Amygdala (tissue), 56 donors: Measurements from ENCODE around the gene URI1.
A peak's percentile ranks its signal among the peaks of the same experiment; 100 is the strongest.

Source experiments
- DNase-seq, 56 donors: peaks; one replicate each; lab custom pipeline; 2025; lab: John Stamatoyannopoulos, UW

URI1 gene

DNA sequence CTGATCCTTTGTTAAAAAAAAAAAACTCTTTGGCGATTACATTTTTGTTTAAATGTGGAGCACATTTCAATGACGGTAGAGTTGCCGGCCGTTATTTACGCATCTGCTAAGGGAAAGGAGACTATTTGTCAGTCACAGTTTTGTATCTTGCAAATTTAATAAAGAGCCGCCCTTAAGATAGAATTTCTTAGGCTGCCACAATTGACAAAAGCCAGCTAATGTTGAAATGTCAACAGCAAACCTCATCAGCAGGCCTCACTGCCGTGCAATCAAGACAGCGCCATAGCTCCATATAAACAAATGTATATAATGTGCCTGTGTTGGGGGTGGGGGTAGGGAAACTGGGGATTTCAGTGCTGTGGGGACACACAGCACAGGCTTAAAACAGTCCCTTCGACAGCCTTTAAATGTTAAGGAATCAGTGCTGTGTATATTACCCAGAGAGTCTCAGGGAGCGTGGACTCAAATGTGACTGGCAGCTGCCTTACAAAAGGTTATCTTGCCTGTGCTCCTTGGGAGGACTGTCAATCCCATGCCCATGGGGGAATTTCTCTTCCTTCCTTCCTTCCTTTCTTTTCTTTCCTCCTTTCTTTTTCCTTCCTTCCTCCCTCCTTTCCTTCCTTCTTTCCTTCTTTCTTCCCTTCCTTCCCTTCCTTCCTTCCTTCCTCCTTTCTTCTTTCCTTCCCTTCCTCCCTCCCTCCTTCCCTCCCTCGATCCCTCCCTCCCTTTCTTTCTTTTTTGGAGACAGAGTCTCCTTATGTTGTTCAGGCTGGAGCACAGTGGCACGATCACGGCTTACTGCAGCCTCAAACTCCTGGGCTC lies 108.0 kb downstream of the URI1 start:
- DNase-seq: no peak

DNA sequence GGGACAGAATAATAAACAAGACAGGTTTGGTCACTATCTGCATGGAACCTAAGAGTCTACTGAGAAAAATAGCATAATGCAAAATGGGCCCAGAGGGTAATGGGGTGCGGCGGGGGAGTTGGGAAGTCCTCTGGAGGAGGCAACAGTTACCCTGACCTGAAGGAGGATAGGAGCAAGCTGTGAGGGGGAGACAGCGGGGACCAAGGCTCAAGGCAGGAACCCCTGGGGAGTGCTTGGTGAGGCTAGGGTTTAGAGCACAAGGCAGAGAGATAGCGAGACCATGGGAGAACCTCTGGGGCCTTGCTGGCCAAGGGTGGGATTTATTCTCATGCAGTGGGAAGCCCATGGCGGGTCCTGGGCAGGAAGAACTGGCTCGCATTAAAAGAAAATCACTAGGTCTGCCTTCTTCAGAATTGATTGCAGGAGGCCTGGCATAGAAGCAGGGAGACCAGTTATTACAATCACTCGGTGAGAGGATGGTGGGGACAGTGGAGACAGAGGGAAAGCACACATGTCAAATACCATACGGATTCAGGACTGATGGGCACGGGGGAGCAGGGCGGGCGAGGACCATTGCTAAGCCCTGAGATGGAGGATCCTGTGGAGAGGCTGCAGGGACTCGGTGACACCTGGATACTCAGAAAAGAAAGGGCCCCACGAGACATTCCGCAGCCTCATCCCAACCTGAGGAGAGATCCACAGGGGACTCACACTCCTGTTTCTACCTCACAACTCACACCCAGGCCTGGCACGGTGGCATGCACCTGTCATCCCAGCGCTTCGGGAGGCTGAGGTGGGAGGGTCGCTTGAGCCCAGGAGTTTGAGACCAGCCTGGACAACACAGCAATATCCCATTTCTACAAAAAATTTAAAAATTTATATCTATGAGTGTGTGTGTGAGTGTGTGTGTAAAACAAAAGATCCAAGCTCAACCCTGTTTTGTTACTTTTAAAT lies 110.4 kb downstream of the URI1 start:
- DNase-seq: no peak

DNA sequence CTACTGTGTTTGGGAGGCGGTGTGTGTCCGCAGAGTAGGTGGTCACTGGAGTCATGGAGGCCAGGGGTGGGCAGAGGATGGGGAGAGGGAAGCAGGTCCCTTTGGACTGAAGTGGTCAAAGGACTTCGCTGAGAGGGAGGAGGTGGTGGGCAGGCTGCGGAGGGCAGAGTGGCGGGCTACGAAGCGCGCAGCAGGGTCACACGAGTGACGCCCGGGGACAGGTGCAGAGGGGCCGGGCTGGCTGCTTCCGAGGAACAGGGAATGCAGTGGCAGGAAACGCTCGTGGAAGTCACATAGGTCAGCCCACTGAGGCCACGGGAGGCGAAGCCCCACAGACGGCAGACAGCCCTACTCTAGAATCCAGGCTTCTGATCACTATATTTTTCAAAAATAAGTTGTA lies 111.5 kb downstream of the URI1 start:
- DNase-seq: no peak

DNA sequence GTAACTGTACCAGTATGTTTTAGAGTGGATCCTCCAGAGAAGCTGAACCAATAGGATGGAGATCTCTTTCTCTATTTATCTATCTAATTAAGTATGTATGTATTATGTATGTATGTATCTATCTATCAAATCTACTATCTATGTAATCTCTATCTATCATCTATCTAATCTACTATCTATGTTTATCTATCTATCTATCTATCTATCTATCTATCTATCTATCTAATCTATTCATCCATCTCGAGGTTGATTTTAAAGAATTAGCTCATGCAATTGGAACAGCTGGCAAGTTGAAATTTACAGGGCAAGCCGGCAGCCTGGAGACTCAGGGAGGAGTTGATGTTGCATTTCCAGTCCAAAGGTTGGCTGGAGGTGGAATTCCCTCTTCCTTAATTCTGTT lies 112.2 kb downstream of the URI1 start:
- no peak for DNase-seq

DNA sequence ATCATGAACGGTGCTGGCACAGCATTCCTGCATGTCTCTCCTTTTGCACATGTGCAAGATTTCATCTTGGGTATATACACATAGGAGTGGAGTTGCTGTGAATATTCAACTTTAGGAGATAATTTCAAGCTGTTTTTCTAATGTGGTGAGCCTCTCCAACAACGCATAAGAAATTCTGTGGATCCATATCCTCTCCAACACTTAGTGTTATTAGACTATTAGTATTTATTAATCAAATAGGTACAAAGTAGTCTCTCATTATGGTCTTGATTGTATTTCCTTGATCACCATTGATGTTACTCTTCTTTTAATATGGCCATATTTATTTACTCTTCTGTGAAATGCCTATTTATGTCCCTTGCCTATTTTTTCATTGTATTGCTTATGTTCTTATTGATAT lies 114.5 kb downstream of the URI1 start:
- no peak for DNase-seq

DNA sequence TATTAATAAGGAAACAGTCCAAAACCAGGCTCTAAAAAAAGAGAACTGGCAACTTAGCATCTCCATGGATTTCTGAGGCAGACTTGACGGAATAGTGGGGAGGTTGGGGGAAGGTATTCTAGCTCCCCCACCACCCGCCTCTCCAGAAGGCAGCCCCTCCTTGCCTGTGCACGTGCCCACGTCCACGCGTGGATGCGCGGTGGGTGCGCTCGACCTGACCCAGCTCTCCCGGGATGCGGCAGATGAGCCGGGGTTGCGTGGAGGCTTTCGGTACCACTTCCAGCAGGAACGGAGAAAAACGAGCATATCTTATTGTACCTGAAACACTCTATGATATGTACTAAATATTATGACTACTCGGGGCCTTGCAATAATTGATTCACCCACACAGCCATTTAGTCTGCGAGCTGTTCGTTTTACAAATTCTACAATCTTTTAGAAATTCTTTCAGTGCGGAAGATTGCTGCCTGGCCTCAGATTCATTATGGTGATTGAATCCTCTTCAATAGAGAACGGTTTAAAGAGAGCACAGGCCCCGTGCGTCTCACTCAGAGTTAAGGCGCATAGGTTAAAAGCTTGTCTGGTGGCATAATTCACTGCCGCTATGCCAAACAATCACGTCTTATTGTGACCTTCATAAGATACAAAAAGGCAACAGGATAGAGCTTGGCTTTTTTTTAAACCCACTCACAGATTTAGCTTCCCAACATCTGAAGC lies 117.9 kb downstream of the URI1 start:
- peak in 1 of 56 donors; percentile 14 for DNase-seq

DNA sequence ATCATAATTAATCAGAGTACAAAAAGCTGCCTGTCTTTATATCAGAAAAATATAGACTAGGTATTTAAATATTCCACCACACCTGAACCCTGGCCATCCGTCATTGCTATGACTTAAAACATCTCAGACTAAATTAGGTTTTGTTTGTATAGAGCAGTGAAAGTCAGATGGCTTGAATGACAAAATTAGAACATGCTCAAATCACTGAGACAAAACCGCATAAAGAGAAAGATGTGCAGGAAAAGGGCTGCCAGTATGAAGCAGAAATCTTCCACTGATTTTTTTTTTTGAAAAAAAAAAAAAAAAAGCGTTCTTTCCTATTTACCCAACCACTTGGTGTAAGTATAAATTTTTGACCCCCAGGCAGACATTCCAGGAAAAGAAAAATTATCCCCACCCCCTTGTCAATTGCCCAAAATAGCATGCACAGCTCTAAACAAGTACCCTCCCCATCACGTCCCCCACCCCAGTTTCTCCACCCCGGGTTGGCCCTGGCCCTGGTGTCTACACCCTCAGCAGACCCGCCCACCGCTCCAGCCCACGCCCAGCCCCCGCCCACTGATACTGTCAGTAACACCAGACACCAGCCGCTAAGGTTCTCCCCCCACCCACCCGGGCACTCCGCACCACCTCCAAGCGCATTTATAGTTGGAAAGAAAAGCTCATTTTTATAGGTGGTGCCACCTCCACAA lies 118.6 kb downstream of the URI1 start:
- peak in 1 of 56 donors; percentile 32 for DNase-seq

DNA sequence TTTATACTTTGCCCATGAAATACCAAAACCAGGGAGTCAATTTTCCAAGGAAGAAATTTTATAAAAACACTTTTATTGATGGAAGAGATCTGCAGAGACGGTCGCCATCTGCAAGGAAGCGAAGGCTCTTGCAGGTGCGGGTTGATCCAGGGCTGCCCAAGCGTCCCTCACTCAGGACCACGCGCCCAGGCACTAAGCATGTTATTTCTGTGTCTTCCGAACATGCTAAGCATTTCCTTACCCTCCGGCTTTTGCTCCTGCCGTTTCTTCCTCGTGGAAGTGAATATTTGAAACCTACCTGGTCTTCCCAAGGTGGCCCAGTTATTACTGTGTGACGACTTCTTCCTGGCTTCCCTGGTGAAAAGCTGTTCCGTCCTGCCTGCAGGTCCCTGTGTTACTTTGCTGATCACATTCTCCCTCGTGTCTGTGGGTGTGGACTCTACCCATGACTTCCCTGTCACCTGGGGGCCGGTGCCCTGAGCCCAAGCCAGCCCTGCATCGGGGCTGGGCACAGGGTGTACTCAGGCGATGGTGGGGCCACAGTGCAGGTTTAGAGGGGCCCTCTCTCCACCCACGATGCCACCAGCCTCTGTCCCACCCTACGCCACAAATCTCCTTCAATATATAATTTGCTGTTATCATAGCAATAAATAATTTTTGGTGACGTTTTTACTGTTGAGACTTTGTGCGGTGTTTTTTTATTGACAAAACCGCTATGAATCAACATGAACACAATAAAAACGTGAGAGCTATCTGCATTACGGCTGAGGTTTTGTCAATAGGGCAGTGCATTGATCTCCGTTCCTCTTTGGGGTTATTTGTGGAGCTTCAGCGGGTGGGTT lies 119.4 kb downstream of the URI1 start:
- DNase-seq: no peak

DNA sequence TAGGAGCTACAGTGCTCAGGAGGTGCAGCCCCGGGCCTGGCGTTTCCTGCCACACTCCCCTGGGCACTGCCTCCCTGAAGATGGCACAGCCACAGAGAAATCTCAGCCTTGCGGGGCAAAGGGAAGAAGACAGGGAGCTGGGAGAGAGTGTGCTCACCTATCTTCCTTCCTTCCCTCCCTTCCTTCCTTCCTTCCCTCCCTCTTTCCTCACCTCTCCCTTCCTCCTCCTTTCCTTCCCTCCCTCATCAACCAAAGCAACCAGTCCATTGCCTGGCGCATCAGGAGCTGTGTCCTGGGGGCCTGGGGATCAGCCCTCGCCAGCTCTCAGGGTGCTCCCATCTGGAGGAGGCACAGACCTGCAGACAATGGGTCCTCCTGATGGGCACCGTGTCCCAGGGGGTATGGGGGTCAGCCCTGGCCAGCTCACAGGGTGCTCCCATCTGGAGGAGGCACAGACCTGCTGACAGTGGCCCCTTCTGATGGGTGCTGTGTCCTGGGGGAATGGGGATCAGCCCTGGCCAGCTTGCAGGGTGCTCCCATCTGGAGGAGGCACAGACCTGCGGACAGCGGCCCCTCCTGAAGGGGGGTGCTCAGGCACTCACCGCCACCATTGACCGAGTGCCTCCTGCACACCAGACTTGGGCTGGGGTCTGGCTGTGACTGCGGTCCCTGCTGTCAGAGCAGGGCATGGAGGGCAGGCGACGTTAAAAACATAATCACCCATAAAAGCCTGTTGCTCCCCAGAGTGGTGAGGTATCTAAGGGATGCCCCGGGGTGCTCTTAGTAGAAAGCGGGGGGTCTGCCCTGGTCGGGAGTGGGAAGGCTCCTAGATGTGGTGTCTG lies 120.2 kb downstream of the URI1 start:
- no peak for DNase-seq

DNA sequence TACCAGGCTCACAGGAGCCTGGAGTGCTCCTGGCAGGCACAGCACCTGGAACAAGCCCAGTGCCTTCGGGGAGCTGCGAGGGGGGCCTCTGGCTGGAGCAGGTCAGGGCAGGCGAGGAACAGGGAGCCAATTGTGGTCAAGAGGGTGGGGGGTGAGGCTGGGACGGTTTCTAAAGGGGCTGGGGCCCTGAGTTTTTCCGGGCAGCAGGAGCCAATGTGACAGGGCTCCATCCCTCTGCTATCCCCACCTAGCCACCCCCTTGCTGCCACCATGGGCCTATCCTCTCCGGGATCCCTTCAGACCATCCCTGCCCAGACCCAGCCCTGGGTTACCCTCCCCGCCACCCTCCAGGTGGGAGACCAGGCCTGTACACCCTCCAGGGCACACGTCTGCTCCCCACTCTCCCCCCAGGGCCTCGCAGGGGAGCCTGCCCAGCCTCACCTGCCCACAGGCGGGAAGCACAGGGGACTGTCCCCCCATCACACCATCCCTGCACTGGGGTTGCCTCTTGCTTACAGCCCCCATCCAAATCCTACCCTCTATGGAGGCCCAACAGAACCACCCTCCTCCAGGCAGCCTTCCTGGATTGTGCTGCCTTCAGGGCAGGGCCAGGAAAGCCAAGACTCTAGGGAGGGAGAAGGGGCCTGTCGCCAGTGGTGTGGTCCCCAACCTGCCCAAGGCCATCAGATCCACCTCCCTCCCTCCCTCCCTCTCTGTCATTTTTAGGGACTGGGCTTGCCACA lies 121.0 kb downstream of the URI1 start:
- DNase-seq: no peak

DNA sequence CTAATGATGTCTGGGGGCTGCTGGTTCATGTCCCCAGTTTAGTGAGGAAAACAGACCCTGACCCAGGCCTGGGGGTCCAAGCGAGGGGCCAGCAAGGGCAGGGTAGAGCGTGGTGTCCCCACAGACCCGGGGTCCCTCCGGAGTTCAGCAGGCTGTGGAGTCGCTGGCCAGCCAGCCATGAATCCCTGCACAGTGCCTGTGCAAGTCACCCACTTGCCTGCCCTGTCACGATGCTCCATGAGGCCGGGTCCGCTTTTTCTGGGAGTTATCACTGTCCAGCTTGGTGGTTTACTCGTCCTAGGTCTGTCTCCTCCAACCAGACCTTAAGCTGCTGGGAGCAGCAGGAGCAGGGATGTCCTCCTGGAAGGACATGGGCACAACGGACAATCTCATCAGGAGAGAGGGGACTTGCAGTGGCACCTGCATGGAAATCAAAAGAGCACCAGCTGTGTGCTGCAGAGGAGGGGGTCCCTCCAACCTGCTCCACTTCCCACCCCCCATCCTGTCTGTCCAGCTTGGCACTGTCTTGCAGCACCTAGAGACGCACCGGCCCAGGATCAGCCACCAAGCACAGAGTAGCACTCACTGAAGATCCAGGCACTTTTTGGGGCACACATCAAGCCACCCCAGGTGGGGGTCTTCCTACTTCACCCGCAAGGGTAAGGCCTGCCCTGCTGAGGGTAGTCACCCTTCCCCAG lies 121.8 kb downstream of the URI1 start:
- DNase-seq: no peak

DNA sequence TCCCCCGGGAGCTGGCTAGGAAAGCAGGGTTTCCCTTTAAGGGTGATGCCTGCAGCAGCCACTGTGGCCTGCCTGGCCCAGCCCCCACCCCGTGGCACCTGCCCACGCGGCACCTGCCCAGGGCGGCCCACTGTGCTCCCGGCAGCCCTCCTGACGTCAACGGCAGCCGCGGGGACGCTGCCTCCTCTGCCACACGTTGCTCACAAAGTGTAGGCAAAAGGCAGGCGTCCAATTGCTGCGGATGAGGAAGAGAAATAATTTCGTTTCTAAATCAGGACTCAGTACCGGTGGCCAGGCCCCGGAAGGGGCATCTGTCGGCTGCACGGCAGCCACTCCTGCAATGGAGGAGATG lies 122.3 kb downstream of the URI1 start:
- DNase-seq: peak in 3 of 56 donors; percentile 24 to 25 (median 24)

DNA sequence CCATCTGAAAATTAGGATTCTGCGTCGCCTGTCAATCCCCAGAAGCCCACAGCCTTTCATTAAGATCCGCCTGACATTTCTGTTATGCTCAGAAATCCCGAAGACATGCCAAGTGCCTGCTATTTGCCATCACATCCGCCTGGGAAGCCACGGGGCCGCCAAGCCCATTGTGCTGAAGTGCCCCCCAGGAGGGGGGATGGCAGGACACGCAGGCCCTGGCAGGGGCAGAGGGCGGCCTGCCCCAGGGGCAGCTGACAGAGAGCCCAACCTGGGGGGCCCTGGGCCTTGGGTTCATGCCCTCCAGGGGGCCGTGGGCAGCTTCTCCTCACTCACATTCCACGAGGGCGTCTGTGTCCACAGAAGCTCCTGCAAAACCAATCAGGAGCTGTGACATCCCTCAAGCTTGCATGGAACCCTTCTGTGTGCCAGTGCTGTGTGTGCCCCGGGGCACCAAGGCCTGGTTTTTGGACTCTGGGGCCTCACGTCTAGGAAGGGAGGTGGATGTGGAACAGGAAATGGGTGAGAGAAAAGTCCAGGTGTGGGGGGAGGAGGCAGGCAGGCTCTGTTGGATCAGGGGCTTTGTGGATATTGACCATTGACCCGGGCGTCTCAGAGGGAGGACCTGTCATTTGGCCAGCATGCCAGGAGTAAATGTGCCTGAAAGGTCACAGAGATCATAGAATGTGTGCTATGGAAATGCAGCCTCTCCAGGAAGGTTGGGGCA lies 122.9 kb downstream of the URI1 start:
- no peak for DNase-seq

DNA sequence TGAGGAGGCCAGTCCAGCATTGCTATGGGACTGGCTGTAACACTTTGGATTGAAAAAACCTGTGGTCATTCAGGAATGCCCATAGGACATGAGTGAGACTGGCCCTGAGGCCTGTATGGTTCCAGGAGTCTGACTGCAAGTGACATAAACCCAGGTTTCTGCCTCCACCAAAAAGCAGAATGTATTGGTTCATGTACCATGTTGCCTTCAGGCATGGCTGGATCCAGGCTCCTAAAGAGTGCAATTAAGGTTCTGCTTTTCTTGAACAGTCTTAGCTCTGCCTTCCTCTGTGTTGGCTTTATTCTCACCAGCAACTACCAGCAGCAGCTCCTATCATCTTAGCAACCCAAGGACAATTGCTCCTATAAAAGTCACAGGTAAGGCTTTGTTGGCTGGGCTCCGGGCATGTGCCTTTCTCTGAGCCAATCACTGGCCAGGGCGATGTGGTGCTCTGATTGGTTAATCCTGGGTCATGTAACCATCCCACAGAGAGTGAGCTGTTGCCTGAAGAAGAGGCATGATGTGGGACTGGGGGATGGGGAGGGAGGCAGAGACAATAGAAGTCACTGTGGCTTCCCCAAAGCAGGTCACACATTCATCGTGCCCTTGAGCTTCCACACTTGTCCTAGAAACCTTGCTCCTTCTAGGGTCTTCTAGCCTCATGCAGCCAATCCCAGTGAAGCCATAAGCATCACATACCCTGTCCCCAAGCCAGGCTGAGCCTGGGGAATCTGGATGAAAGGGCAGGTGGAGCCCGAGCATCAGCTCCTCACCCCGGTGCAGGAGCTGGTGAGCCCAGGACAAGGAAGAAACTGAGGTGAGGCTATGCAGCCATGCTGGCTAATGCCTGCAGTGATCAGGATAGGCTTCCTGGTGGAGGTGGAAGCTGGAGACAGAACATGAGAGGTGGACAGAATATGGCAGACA lies 123.9 kb downstream of the URI1 start:
- peak in 1 of 56 donors; percentile 15 for DNase-seq
